Panc1 (cell line): ENCODE results near the gene TPRG1.

Experiments used
- SIN3A ChIP-seq: IDR thresholded peaks from 2 replicates; pipeline ENCODE4 v1.6.1; 2012; ENCODE audit warnings: low read depth, mild to moderate bottlenecking, low read length, moderate library complexity, borderline replicate concordance; ENCODE audit not compliant: insufficient read depth
- TCF7L2 ChIP-seq: IDR thresholded peaks from 2 replicates; pipeline ENCODE4 v1.6.1; 2011; ENCODE audit warnings: mild to moderate bottlenecking, low read depth, low read length, inconsistent platforms
- TF ChIP-seq, protein P1 (sequence below): fragments of 450-650 bp; IDR thresholded peaks from 2 replicates; pipeline ENCODE4 v1.5.1; 2017; ENCODE audit warnings: mild to moderate bottlenecking
- TF ChIP-seq, protein P2 (sequence below), 2 experiments: IDR thresholded peaks; 2 replicates each; pipeline ENCODE4 v1.6.1; 2011 to 2012; ENCODE audit warnings: low read depth in 2 of 2, control low read depth in 1 of 2, low read length in 1 of 2, mild to moderate bottlenecking in 1 of 2, moderate library complexity in 1 of 2; ENCODE audit not compliant: insufficient read depth in 1 of 2

DNA sequence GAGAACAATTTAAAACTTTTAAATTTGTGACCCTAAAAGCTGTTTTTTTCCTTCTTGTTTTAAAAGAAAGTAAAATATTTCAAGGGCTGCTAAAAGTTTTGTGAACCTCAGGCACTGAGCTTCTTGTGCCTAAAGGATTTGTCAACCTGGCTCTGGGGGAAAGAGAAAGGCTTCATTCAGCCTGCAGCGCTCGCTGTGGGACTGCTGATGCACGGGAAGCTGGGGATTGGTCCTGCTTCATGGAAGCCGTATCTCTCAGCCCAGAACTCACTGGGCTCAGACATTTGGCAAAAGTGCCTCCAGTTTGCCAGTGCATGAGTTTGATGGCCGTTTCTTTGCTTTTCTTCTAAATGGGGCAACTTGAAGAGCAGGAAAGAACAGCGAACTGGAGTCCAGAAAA lies 30.8 kb downstream of the TPRG1 start:
- TF ChIP-seq, protein P1, sequence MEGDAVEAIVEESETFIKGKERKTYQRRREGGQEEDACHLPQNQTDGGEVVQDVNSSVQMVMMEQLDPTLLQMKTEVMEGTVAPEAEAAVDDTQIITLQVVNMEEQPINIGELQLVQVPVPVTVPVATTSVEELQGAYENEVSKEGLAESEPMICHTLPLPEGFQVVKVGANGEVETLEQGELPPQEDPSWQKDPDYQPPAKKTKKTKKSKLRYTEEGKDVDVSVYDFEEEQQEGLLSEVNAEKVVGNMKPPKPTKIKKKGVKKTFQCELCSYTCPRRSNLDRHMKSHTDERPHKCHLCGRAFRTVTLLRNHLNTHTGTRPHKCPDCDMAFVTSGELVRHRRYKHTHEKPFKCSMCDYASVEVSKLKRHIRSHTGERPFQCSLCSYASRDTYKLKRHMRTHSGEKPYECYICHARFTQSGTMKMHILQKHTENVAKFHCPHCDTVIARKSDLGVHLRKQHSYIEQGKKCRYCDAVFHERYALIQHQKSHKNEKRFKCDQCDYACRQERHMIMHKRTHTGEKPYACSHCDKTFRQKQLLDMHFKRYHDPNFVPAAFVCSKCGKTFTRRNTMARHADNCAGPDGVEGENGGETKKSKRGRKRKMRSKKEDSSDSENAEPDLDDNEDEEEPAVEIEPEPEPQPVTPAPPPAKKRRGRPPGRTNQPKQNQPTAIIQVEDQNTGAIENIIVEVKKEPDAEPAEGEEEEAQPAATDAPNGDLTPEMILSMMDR, result no peak
- TF ChIP-seq, protein P2, sequence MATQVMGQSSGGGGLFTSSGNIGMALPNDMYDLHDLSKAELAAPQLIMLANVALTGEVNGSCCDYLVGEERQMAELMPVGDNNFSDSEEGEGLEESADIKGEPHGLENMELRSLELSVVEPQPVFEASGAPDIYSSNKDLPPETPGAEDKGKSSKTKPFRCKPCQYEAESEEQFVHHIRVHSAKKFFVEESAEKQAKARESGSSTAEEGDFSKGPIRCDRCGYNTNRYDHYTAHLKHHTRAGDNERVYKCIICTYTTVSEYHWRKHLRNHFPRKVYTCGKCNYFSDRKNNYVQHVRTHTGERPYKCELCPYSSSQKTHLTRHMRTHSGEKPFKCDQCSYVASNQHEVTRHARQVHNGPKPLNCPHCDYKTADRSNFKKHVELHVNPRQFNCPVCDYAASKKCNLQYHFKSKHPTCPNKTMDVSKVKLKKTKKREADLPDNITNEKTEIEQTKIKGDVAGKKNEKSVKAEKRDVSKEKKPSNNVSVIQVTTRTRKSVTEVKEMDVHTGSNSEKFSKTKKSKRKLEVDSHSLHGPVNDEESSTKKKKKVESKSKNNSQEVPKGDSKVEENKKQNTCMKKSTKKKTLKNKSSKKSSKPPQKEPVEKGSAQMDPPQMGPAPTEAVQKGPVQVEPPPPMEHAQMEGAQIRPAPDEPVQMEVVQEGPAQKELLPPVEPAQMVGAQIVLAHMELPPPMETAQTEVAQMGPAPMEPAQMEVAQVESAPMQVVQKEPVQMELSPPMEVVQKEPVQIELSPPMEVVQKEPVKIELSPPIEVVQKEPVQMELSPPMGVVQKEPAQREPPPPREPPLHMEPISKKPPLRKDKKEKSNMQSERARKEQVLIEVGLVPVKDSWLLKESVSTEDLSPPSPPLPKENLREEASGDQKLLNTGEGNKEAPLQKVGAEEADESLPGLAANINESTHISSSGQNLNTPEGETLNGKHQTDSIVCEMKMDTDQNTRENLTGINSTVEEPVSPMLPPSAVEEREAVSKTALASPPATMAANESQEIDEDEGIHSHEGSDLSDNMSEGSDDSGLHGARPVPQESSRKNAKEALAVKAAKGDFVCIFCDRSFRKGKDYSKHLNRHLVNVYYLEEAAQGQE (IDR thresholded peaks at IDR 0.05; ENCODE audit: insufficient read depth in 1 of 2, low read depth in 2 of 2, low read length in 1 of 2), result no peak
- TF ChIP-seq TCF7L2 (no peak), SIN3A (no peak)
